H1 (cell line): Measurements from ENCODE around the gene ZNF776. TPM values are rescaled to one million over a fixed set of nuclear protein-coding genes. Genes with fewer than 3 reads are reported as not detected.
A peak's percentile ranks its signal among the peaks of the same experiment; 100 is the strongest.

ENCODE experiments used
- ASH2L ChIP-seq: fragments of 200-600, 300-600 bp; sonication (generic); IDR thresholded peaks from one replicate; pipeline ENCODE4 v1.7.1; 2017; ENCODE audit warnings: low read length
- BRCA1 ChIP-seq: IDR thresholded peaks from 2 replicates; pipeline ENCODE4 v1.6.1; 2012; ENCODE audit warnings: low read depth, low read length, improper control_type of control experiment
- CBX5 ChIP-seq: fragments of 300-800, 300-1000 bp; sonication (generic); IDR thresholded peaks from 2 replicates; pipeline ENCODE4 v1.7.1; 2016; ENCODE audit warnings: antibody characterized with exemption, low read length, low read depth
- GTF2F1 ChIP-seq: IDR thresholded peaks from 2 replicates; pipeline ENCODE4 v1.6.1; 2012; ENCODE audit warnings: low read depth, low read length, improper control_type of control experiment, borderline replicate concordance
- JUND ChIP-seq: IDR thresholded peaks from 2 replicates; pipeline ENCODE4 v1.6.1; 2011; ENCODE audit warnings: mild to moderate bottlenecking, improper control_type of control experiment, low read length
- KDM5A ChIP-seq: fragments of 200-600 bp; IDR thresholded peaks from 2 replicates; pipeline ENCODE4 v1.7.1; 2012; ENCODE audit warnings: mild to moderate bottlenecking, low read length, inconsistent platforms, mixed read lengths
- NRF1 ChIP-seq: IDR thresholded peaks from 2 replicates; pipeline ENCODE4 v1.6.1; 2011; ENCODE audit warnings: mild to moderate bottlenecking, low read depth, low read length, improper control_type of control experiment
- PHF8 ChIP-seq: fragments of 200-600 bp; sonication (generic); conservative IDR thresholded peaks from 2 replicates; pipeline ENCODE4 v1.7.1; 2012; ENCODE audit warnings: low read depth, mild to moderate bottlenecking, inconsistent platforms, low read length, moderate library complexity
- POU5F1 ChIP-seq: IDR thresholded peaks from 2 replicates; pipeline ENCODE4 v1.6.1; 2011; ENCODE audit warnings: low read depth, mild to moderate bottlenecking, low read length, moderate library complexity
- RAD21 ChIP-seq, 2 experiments: IDR thresholded peaks in 1 of 2; conservative IDR thresholded peaks in 1 of 2; 2 replicates each; pipeline ENCODE4 v1.6.1; 2011; ENCODE audit warnings: low read depth in 2 of 2, low read length in 2 of 2, improper control_type of control experiment in 1 of 2, inconsistent platforms in 1 of 2, mild to moderate bottlenecking in 1 of 2, moderate library complexity in 1 of 2
- SIX5 ChIP-seq: IDR thresholded peaks from 2 replicates; pipeline ENCODE4 v1.6.1; 2011; ENCODE audit warnings: mild to moderate bottlenecking, low read depth, low read length
- TAF7 ChIP-seq: optimal IDR thresholded peaks from 2 replicates; pipeline ENCODE3; 2011; ENCODE audit warnings: low read depth, mild to moderate bottlenecking, inconsistent platforms, low read length, moderate library complexity, borderline replicate concordance
- polyA plus RNA-seq, 7 experiments: library from polyadenylated mRNA; depleted of rRNA in 3 of 7; stranded (reverse) in 5 of 7; unstranded in 2 of 7; fragments of >200 nt in 5 of 7; fragments of 200-250 nt in 2 of 7; gene quantifications; 1 replicate in 5 of 7; 2 replicates in 1 of 7; 4 replicates in 1 of 7; pipeline versions ENCODE4 v1.2.1 to v1.2.3, GENCODE V29; 2011 to 2013; ENCODE audit warnings: missing spikeins in 2 of 7, mixed read lengths in 2 of 7
- total RNA-seq: library from RNA; stranded (reverse); fragmentation: NEBNext Ultra II Directional; extraction: Animal tissue kit (Norgen Biotek cat#: 25700); gene quantifications from 2 replicates; pipeline ENCODE4 v1.2.1, GENCODE V29; 2021

The ZNF776 gene
- total and polyA plus RNA-seq, 2 of the 8 experiments (the other 6 are each of a cell fraction or from before 2014, with no cell fraction given), result 7.8 to 20.5 TPM

DNA sequence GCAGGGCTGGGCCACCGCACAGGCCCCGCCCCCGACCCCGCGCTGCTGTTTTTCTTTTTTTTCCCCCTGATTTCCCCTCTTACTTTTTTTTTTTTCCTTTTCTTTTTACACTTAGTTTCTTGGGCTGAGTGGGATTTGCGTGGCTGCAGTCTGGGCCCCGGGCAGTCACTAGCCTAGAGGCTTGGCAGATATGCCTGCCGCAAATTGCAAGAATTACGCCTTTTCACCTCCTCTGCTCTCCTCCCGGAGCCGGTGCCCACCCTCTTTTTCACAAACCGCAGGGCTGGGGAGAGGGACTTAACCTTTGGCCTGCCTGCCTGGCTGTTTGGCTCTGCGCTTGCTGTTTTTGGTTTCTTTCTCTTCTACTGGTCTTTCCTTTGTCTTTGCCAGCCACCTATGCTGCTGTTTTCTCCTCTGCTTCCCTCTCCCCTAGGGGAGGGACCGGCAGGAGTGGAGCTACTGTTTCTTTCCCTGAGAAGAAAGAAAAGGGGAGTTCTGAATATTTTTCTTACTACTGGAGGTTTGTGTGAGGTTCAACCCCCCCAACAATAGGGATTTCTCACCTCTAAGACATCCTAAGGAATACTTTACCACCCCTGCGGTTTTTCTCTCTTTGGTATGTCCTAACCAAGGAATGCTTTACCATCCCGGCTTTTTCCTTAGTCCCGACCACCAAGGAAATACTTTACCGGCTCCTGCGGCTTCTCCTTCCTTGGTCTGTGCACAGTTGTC lies 57.1 kb downstream of the ZNF776 start (continued):
- 0 out of 2 replicates have a peak, but pooled peaks have one; percentile 3 for TF ChIP-seq SIX5
- peak; percentile 33 for TF ChIP-seq TAF7
- no peak for TF ChIP-seq RAD21 (IDR thresholded peaks at IDR 0.05 in 1 of 2, conservative IDR thresholded peaks at IDR 0.05 in 1 of 2; ENCODE audit: low read depth in 2 of 2, low read length in 2 of 2)
- TF ChIP-seq CBX5, result no peak
- TF ChIP-seq JUND, result peak; percentile 77
- no peak for TF ChIP-seq GTF2F1
- peak; percentile 86 for TF ChIP-seq ASH2L
- no peak for TF ChIP-seq NRF1
- no peak for TF ChIP-seq BRCA1
- no peak for TF ChIP-seq KDM5A
- TF ChIP-seq POU5F1, result no peak
- TF ChIP-seq PHF8, result peak; percentile 50; the same call in 1 of the 2 replicates
